IPS-20b (cell line): Measurements from ENCODE around the gene WNT2B.

Experiments
- H3K27ac ChIP-seq: one replicate; pipeline ENCODE4 v1.5.1; 2013; ENCODE audit warnings: low read length
- H3K27me3 ChIP-seq: 2 replicates; pipeline ENCODE4 v1.6.1; 2013; ENCODE audit warnings: mild to moderate bottlenecking, low read length, inconsistent platforms; ENCODE audit not compliant: insufficient read depth
- H3K36me3 ChIP-seq: 2 replicates; pipeline ENCODE4 v1.6.1; 2013; ENCODE audit warnings: low read depth, mild to moderate bottlenecking, inconsistent platforms, low read length, moderate library complexity; ENCODE audit not compliant: insufficient read depth
- H3K4me1 ChIP-seq: 2 replicates; pipeline ENCODE4 v1.6.1; 2013; ENCODE audit warnings: mild to moderate bottlenecking, control low read depth, inconsistent platforms, low read length, moderate library complexity; ENCODE audit not compliant: insufficient read depth
- H3K4me3 ChIP-seq: 2 replicates; pipeline ENCODE4 v1.5.1; 2013; ENCODE audit warnings: mild to moderate bottlenecking, low read length, inconsistent platforms
- H3K9ac ChIP-seq: 2 replicates; pipeline ENCODE4 v1.6.1; 2013; ENCODE audit warnings: low read depth, mild to moderate bottlenecking, inconsistent platforms, low read length, moderate library complexity
- H3K9me3 ChIP-seq: 2 replicates; pipeline ENCODE4 v1.6.1; 2013; ENCODE audit warnings: mild to moderate bottlenecking, low read depth, low read length, inconsistent platforms; ENCODE audit not compliant: insufficient read depth

Gene WNT2B

GRCh38 chr1:112505878-112506277 lies 2.9 kb upstream of the WNT2B start:
- Histone ChIP-seq H3K27ac (no peak overlapping the region), H3K4me1 (peaks cover 7% of the 10 kb centered on the region; the same call in 1 of the 2 replicates), H3K4me3 (no peak overlapping the region), H3K9me3 (no peaks in the 10 kb centered on the region), H3K27me3 (peaks cover 100% of the 10 kb centered on the region), H3K36me3 (no peaks in the 10 kb centered on the region), H3K9ac (no peak overlapping the region)

GRCh38 chr1:112506306-112506705 lies 2.5 kb upstream of the WNT2B start:
- peaks cover 100% of the 10 kb centered on the region for H3K27me3 ChIP-seq
- no peaks in the 10 kb centered on the region for H3K36me3 ChIP-seq
- peaks cover 7% of the 10 kb centered on the region; the same call in 1 of the 2 replicates for H3K4me1 ChIP-seq
- no peak overlapping the region for H3K27ac ChIP-seq
- no peak overlapping the region for H3K9ac ChIP-seq
- no peaks in the 10 kb centered on the region for H3K9me3 ChIP-seq
- no peak overlapping the region for H3K4me3 ChIP-seq

DNA sequence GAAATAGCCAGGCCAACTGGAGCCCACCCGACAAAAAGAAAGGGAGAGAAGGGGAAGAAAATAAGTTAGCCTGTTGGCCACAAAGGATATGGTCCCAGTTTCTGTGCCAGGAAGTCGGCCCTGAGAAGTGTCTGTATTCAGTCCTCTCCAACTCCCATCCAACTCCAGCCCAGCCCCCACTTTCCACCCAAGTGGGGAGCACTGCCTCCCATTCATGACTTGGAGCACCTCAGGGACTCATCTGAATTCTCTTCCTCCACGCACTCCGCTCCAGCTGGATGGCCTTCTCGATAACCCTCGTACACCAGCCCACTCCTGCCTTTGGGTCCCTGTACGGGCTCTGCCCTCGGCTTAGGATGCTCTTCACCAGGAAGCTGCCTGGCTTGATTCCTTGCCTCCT lies 2.0 kb upstream of the WNT2B start:
- peaks cover 7% of the 10 kb centered on the region; the same call in 1 of the 2 replicates for H3K4me1 ChIP-seq
- no peak overlapping the region for H3K4me3 ChIP-seq
- H3K9ac ChIP-seq, result no peak overlapping the region
- no peak overlapping the region for H3K27ac ChIP-seq
- H3K27me3 ChIP-seq, result peaks cover 100% of the 10 kb centered on the region
- no peaks in the 10 kb centered on the region for H3K9me3 ChIP-seq
- H3K36me3 ChIP-seq, result no peaks in the 10 kb centered on the region

GRCh38 chr1:112507336-112507735 lies 1.4 kb upstream of the WNT2B start:
- Histone ChIP-seq H3K27ac (no peak overlapping the region), H3K9me3 (no peaks in the 10 kb centered on the region), H3K36me3 (no peaks in the 10 kb centered on the region), H3K4me3 (peak overlapping the region; percentile 81), H3K9ac (no peak overlapping the region), H3K4me1 (peaks cover 7% of the 10 kb centered on the region; the same call in 1 of the 2 replicates), H3K27me3 (peaks cover 100% of the 10 kb centered on the region)

- Histone ChIP-seq H3K4me1 (peaks cover 7% of the 10 kb centered on the region; the same call in 1 of the 2 replicates), H3K27ac (no peak overlapping the region), H3K36me3 (no peaks in the 10 kb centered on the region), H3K9me3 (no peaks in the 10 kb centered on the region), H3K27me3 (peaks cover 100% of the 10 kb centered on the region), H3K9ac (no peak overlapping the region; the same call in 1 of the 2 replicates), H3K4me3 (peak overlapping the region; percentile 81)
Observed at GRCh38 chr1:112507921-112508277, 866 bp upstream of the WNT2B start.

GRCh38 chr1:112509005-112509659 lies 367 bp downstream of the WNT2B start:
- Histone ChIP-seq H3K4me3 (peak overlapping the region; percentile 81; the same call in 1 of the 2 replicates), H3K36me3 (no peaks in the 10 kb centered on the region), H3K4me1 (peaks cover 7% of the 10 kb centered on the region; the same call in 1 of the 2 replicates), H3K9me3 (no peaks in the 10 kb centered on the region), H3K27me3 (peaks cover 88% of the 10 kb centered on the region), H3K27ac (no peak overlapping the region), H3K9ac (no peak overlapping the region)

DNA sequence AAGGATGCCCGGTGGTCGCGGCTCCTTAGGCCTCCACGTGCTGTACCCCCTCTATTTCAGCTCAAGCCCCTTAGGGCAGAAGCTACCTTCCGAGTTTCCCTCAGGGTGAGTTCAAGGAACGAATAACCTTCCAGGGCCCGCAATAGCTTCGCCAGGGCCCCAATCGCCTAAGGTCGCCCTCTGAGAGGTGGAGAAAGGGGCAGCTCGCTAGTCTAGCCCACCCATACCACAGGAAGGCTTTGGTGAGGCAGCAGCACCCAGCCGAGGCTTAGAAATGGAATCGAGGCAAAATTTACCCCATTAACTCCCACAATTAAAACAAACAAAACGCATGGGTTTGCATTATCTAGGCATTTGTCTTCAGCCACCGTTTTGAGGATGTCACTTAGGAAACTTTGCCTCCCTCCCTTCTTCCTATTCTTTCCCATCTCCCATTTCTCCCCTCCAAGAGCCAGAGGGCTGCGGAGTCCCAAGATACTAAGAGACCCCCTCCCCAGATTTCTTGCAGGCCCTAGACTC lies 954 bp downstream of the WNT2B start:
- Histone ChIP-seq H3K4me1 (peaks cover 7% of the 10 kb centered on the region; the same call in 1 of the 2 replicates), H3K9ac (no peak overlapping the region), H3K27ac (no peak overlapping the region), H3K27me3 (peaks cover 82% of the 10 kb centered on the region), H3K4me3 (peak overlapping the region; percentile 81; the same call in 1 of the 2 replicates), H3K36me3 (no peaks in the 10 kb centered on the region), H3K9me3 (no peaks in the 10 kb centered on the region)

GRCh38 chr1:112510340-112510739 lies 1.6 kb downstream of the WNT2B start:
- Histone ChIP-seq H3K4me3 (peak overlapping the region; percentile 81), H3K27me3 (peaks cover 76% of the 10 kb centered on the region), H3K36me3 (no peaks in the 10 kb centered on the region)

GRCh38 chr1:112511897-112512296 lies 3.1 kb downstream of the WNT2B start:
- peaks cover 61% of the 10 kb centered on the region for H3K27me3 ChIP-seq
- H3K27ac ChIP-seq, result no peak overlapping the region
- H3K4me3 ChIP-seq, result no peak overlapping the region
- no peak overlapping the region for H3K9ac ChIP-seq
- H3K4me1 ChIP-seq, result peaks cover 14% of the 10 kb centered on the region; the same call in 1 of the 2 replicates
- H3K36me3 ChIP-seq, result no peaks in the 10 kb centered on the region
- no peaks in the 10 kb centered on the region for H3K9me3 ChIP-seq

More at GRCh38 chr1:112510340-112510739, 1.6 kb downstream of the WNT2B start:
- H3K9ac ChIP-seq, result no peak overlapping the region
- H3K4me1 ChIP-seq, result peaks cover 9% of the 10 kb centered on the region; the same call in 1 of the 2 replicates
- H3K27ac ChIP-seq, result no peak overlapping the region
- no peaks in the 10 kb centered on the region for H3K9me3 ChIP-seq

- Histone ChIP-seq H3K4me1 (peaks cover 14% of the 10 kb centered on the region; the same call in 1 of the 2 replicates), H3K4me3 (no peak overlapping the region), H3K36me3 (no peaks in the 10 kb centered on the region), H3K27me3 (peaks cover 47% of the 10 kb centered on the region), H3K9me3 (no peaks in the 10 kb centered on the region), H3K9ac (no peak overlapping the region), H3K27ac (no peak overlapping the region)
Observed at GRCh38 chr1:112513112-112513870, 4.5 kb downstream of the WNT2B start.

DNA sequence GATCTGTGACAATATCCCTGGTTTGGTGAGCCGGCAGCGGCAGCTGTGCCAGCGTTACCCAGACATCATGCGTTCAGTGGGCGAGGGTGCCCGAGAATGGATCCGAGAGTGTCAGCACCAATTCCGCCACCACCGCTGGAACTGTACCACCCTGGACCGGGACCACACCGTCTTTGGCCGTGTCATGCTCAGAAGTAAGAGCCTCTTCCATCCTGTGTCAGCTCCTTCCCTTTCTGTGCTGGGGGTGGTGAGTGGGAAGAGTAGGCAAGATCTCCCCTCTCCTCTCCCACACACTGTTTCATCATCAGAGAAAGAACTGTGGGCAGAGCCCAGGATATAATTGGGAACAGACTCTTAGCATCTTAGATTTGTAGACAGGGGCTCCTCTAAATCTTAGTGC lies 6.1 kb downstream of the WNT2B start:
- Histone ChIP-seq H3K9me3 (no peaks in the 10 kb centered on the region), H3K27ac (no peak overlapping the region), H3K4me3 (no peak overlapping the region), H3K9ac (no peak overlapping the region), H3K36me3 (no peaks in the 10 kb centered on the region), H3K27me3 (peaks cover 31% of the 10 kb centered on the region), H3K4me1 (peaks cover 11% of the 10 kb centered on the region; the same call in 1 of the 2 replicates)
